ENCODE data around the gene METRNL. TPM values are rescaled to one million over a fixed set of nuclear protein-coding genes. Genes with fewer than 3 reads are reported as not detected.
A peak's percentile ranks its signal among the peaks of the same experiment; 100 is the strongest.

Gene METRNL
- polyA plus RNA-seq, 3 donors = 13.1 to 133 (median 29.8) TPM

- no peak overlapping the region for H3K4me3 Mint-ChIP-seq
- no peak for TF ChIP-seq CTCF (IDR thresholded peaks at IDR 0.05)
- intact Hi-C loops (cut with micrococcal nuclease) = loop anchor here (2.0 kb wide), 2 partner anchors 15 to 23 kb away; partner anchors contain the start of gene METRNL (in 1 of the 2)
- H3K27ac Mint-ChIP-seq = peak overlapping the region in 6 of 7 donors; percentile 30 to 84 (median 62)
- no peaks in the 10 kb centered on the region for H4K20me1 ChIP-seq (ENCODE audit: insufficient read depth, low read length)
- H3K36me3 Mint-ChIP-seq = no peaks in the 10 kb centered on the region
- H3K4me2 ChIP-seq (replicated peaks; ENCODE audit: extremely low read depth, low read length, poor library complexity, severe bottlenecking) = no peak overlapping the region
- peaks cover 0 to 4% (median 1%) of the 10 kb centered on the region in 7 donors for H3K9me3 Mint-ChIP-seq
- H2AFZ ChIP-seq (ENCODE audit: insufficient read depth, low read depth, low read length, poor library complexity, severe bottlenecking) = no peak overlapping the region
- WGBS (ENCODE audit: insufficient coverage) = 89% methylated on average over 12 of the region's 16 CpGs
- peak in 1 of 3 donors; percentile 17 for DNase-seq
- no peak overlapping the region for H3K9ac ChIP-seq (ENCODE audit: insufficient read depth, low read length, poor library complexity, severe bottlenecking)
- H3K36me3 ChIP-seq (replicated peaks in 1 of 2; ENCODE audit: control insufficient read depth in 1 of 2, insufficient read depth in 2 of 2, low read length in 2 of 2) = no peaks in the 10 kb centered on the region
- no peak overlapping the region for H3K4me3 ChIP-seq (replicated peaks in 1 of 3; ENCODE audit: low read depth in 2 of 3, low read length in 3 of 3)
- no peaks in the 10 kb centered on the region for H3K9me3 ChIP-seq (replicated peaks in 1 of 2; ENCODE audit: control insufficient read depth in 1 of 2, insufficient read depth in 1 of 2, low read length in 2 of 2)
- no peaks in the 10 kb centered on the region for H3K27me3 ChIP-seq (ENCODE audit: control insufficient read depth in 2 of 2, insufficient read depth in 2 of 2, low read length in 2 of 2)
- H3K79me2 ChIP-seq (ENCODE audit: insufficient read depth, low read length) = peaks cover 4% of the 10 kb centered on the region
- no peak overlapping the region for H3K27ac ChIP-seq (ENCODE audit: low read depth in 1 of 2, low read length in 2 of 2)
- H3K4me1 ChIP-seq (ENCODE audit: control insufficient read depth in 1 of 2, insufficient read depth in 2 of 2, low read length in 2 of 2) = peaks cover 32 to 37% of the 10 kb centered on the region in 2 donors
- H3K27me3 Mint-ChIP-seq (ENCODE audit: low read depth in 3 of 3) = peaks cover 1 to 5% (median 4%) of the 10 kb centered on the region in 3 donors
- peaks cover 30% of the 10 kb centered on the region for H3K4me1 Mint-ChIP-seq
Measured at GRCh38 chr17:83055911-83056582, 23.4 kb upstream of the METRNL start.

GRCh38 chr17:83056583-83057396 is 22.6 kb upstream of the METRNL start:
- no peak for TF ChIP-seq CTCF (IDR thresholded peaks at IDR 0.05)
- no peaks in the 10 kb centered on the region for H3K27me3 ChIP-seq (ENCODE audit: control insufficient read depth in 2 of 2, insufficient read depth in 2 of 2, low read length in 2 of 2)
- Mint-ChIP-seq H3K9me3 (peaks cover 0 to 4% (median 1%) of the 10 kb centered on the region in 7 donors), H3K4me1 (peaks cover 30% of the 10 kb centered on the region), H3K27me3 (ENCODE audit: low read depth in 3 of 3) (peaks cover 3 to 7% (median 4%) of the 10 kb centered on the region in 3 donors), H3K4me3 (no peak overlapping the region), H3K36me3 (no peaks in the 10 kb centered on the region), H3K27ac (peak overlapping the region in 1 of 7 donors; percentile 30)
- no peak overlapping the region for H2AFZ ChIP-seq (ENCODE audit: insufficient read depth, low read depth, low read length, poor library complexity, severe bottlenecking)
- no peak overlapping the region for H3K4me3 ChIP-seq (replicated peaks in 1 of 3; ENCODE audit: low read depth in 2 of 3, low read length in 3 of 3)
- WGBS (ENCODE audit: insufficient coverage) = 93% methylated on average over 26 of the region's 30 CpGs
- peaks cover 32% of the 10 kb centered on the region in 2 donors for H3K4me1 ChIP-seq (ENCODE audit: control insufficient read depth in 1 of 2, insufficient read depth in 2 of 2, low read length in 2 of 2)
- no peaks in the 10 kb centered on the region for H3K36me3 ChIP-seq (replicated peaks in 1 of 2; ENCODE audit: control insufficient read depth in 1 of 2, insufficient read depth in 2 of 2, low read length in 2 of 2)
- no peaks in the 10 kb centered on the region for H4K20me1 ChIP-seq (ENCODE audit: insufficient read depth, low read length)
- no peak overlapping the region for H3K27ac ChIP-seq (ENCODE audit: low read depth in 1 of 2, low read length in 2 of 2)
- peaks cover 4% of the 10 kb centered on the region for H3K79me2 ChIP-seq (ENCODE audit: insufficient read depth, low read length)
- H3K4me2 ChIP-seq (replicated peaks; ENCODE audit: extremely low read depth, low read length, poor library complexity, severe bottlenecking) = no peak overlapping the region
- H3K9me3 ChIP-seq (replicated peaks in 1 of 2; ENCODE audit: control insufficient read depth in 1 of 2, insufficient read depth in 1 of 2, low read length in 2 of 2) = no peaks in the 10 kb centered on the region
- intact Hi-C loops (cut with micrococcal nuclease) = loop anchor here in 1 of 2 donors (2.0 kb wide), 1 partner anchor 14 kb away; no protein-coding TSS in a partner anchor
- DNase-seq = no peak
- H3K9ac ChIP-seq (ENCODE audit: insufficient read depth, low read length, poor library complexity, severe bottlenecking) = no peak overlapping the region

Data from CD14-positive monocyte (primary cell).